Mesenteric fat pad (tissue), 1 donor: ENCODE measurements around the gene MYH2. TPM values are rescaled to one million over a fixed set of nuclear protein-coding genes. Genes with fewer than 3 reads are reported as not detected.

Experiments
- DNase-seq: peaks from one replicate; pipeline ENCODE4 v3.0.0-alpha.2; 2020; ENCODE audit warnings: low spot score
- total RNA-seq: library from RNA; stranded (reverse); fragmentation: NEBNext Ultra II Directional; extraction: Animal tissue kit (Norgen Biotek cat#: 25700); gene quantifications from one replicate; pipeline ENCODE4 v1.2.1, GENCODE V29; 2021
- donor health status: DM: yes; HTN: yes; CAD: no.

MYH2 gene
- total RNA-seq, 1 donor from 2014 or later = not detected

- DNase-seq = no peak
Observed at GRCh38 chr17:10516638-10517037, 32.8 kb downstream of the MYH2 start.

GRCh38 chr17:10516065-10516464, 33.4 kb downstream of the MYH2 start:
- no peak for DNase-seq

GRCh38 chr17:10513299-10514067, 36.0 kb downstream of the MYH2 start:
- no peak for DNase-seq

GRCh38 chr17:10512856-10513255, 36.6 kb downstream of the MYH2 start:
- no peak for DNase-seq

GRCh38 chr17:10499950-10500349, 49.5 kb downstream of the MYH2 start:
- DNase-seq = no peak

DNA sequence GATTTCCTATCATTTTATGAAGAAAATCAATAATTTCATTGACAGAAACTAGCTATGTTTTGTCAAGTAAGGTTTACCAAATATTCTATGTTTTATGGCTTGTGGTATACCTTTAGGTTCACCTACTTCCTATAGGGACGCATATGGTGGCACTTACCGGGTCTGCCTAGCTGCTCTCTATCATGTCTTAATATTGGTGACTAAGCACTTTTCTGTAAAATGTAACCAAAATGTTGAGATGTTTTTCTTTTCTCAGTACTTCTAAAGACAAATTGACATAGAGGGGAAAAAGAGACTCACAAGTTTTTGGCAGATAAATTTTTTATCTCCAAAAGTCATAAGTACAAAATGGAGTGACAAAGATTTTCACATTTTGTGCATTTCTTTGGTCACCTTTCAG, 57.5 kb downstream of the MYH2 start:
- DNase-seq = no peak

- DNase-seq = no peak
Observed at GRCh38 chr17:10482252-10482651, 67.2 kb downstream of the MYH2 start.

GRCh38 chr17:10477701-10478100, 71.8 kb downstream of the MYH2 start:
- no peak for DNase-seq

DNA sequence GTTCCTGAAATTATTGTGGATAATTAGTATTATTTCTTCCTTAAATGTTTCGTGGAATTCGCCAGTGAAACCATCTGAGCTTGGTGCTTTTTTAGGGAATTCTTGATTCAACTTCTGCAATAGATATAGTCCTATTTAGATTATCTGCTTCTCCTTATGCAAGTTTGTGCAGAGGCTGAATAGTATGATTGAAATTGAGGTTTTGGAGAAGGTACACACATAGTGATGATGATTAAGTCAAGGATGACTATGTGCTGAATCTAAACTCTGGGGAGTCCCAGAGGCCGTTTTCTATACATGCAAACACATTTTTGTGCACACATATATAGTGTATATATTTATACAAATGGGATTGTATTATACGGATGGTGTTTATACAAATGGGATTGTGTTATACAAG, 74.9 kb downstream of the MYH2 start:
- DNase-seq = no peak

DNA sequence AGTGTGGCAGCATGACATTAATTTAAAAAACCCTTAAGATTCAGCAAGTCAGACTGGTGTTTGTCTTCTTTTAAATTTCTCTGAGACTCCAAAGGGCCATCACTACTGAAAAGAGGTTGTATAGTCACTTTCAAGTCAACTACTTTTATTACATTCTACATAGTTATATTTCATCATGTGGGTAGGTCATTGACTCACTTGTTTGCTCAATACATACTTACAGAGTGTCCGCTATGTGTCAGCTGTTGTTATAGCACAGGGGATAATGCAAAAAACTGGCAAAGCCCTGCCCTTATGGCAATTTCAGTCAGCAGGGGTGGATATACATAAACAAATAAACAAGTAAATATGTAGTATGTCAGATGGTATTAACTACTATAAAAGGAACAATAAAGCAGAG, 77.6 kb downstream of the MYH2 start:
- no peak for DNase-seq

Other genes starting within 250 kb of the MYH2 start
- gene MYH13, start 176.7 kb downstream of the MYH2 start, total RNA-seq = not detected
- not detected for gene MYH8, start 127.7 kb downstream of the MYH2 start, total RNA-seq
- not detected for gene MYH4, start 80.1 kb downstream of the MYH2 start, total RNA-seq
- 0.06 TPM for gene MYH1, start 31.1 kb downstream of the MYH2 start, total RNA-seq
- gene MYH3, start 107.7 kb upstream of the MYH2 start, total RNA-seq = 3.8 TPM
- gene SCO1, start 147.9 kb upstream of the MYH2 start, total RNA-seq = 42.9 TPM
- 6.8 TPM for gene ADPRM, start 147.9 kb upstream of the MYH2 start, total RNA-seq
- gene TMEM220, start 180.4 kb upstream of the MYH2 start, total RNA-seq = 20.8 TPM